Measurements from ENCODE around the gene TBC1D23.

- TF ChIP-seq POLR2AphosphoS5 (IDR thresholded peaks at IDR 0.05; ENCODE audit: borderline replicate concordance, low read depth, low read length), result no peak
- TF ChIP-seq FOXP2 (optimal IDR thresholded peaks at IDR 0.05; ENCODE audit: control extremely low read depth, extremely low read length, insufficient read depth), result no peak
These were observed 45.9 kb downstream of the TBC1D23 start for GRCh38 chr3:100306695-100307094.
